HepG2 (cell line): ENCODE results near the gene WDR27. TPM values are rescaled to one million over a fixed set of nuclear protein-coding genes. Genes with fewer than 3 reads are reported as not detected.
A peak's percentile ranks its signal among the peaks of the same experiment; 100 is the strongest.

Source experiments
- ARID2 ChIP-seq: sonication (generic); formaldehyde crosslinking; IDR thresholded peaks from 2 replicates; pipeline ENCODE4 v1.8.1; 2022; ENCODE audit warnings: mild to moderate bottlenecking, missing genetic modification reagents, borderline replicate concordance
- BCL3 ChIP-seq: sonication (generic); formaldehyde crosslinking; IDR thresholded peaks from 2 replicates; pipeline ENCODE4 v1.5.1; 2020; ENCODE audit warnings: mild to moderate bottlenecking, missing genetic modification reagents, moderate library complexity
- DR1 ChIP-seq: sonication (generic); formaldehyde crosslinking; IDR thresholded peaks from 2 replicates; pipeline ENCODE4 v1.8.0; 2021; ENCODE audit warnings: mild to moderate bottlenecking, missing genetic modification reagents, inconsistent platforms
- DRAP1 ChIP-seq: IDR thresholded peaks from 2 replicates; pipeline ENCODE4 v1.6.1; 2016; ENCODE audit warnings: missing genetic modification reagents, missing compliant biosample characterization
- HOXA5 ChIP-seq: sonication (generic); formaldehyde crosslinking; IDR thresholded peaks from 2 replicates; pipeline ENCODE4 v1.4.0; 2020; ENCODE audit warnings: missing genetic modification reagents
- KMT2A ChIP-seq: sonication (generic); formaldehyde crosslinking; IDR thresholded peaks from 2 replicates; pipeline ENCODE4 v1.4.0; 2020; ENCODE audit warnings: missing genetic modification reagents
- MBD4 ChIP-seq: IDR thresholded peaks from 2 replicates; pipeline ENCODE4 v1.6.1; 2012; ENCODE audit warnings: low read length, inconsistent platforms, borderline replicate concordance
- RFXAP ChIP-seq: sonication (generic); formaldehyde crosslinking; IDR thresholded peaks from 2 replicates; pipeline ENCODE4 v1.4.0; 2020; ENCODE audit warnings: missing genetic modification reagents, borderline replicate concordance
- SMAD3 ChIP-seq: sonication (generic); formaldehyde crosslinking; IDR thresholded peaks from 2 replicates; pipeline ENCODE4 v1.4.0; 2020; ENCODE audit warnings: missing genetic modification reagents
- ZBTB7B ChIP-seq: sonication (generic); formaldehyde crosslinking; IDR thresholded peaks from 2 replicates; pipeline ENCODE4 v1.4.0; 2020; ENCODE audit warnings: missing genetic modification reagents
- ZFP36L1 ChIP-seq: sonication (generic); formaldehyde crosslinking; IDR thresholded peaks from 2 replicates; pipeline ENCODE4 v1.8.0; 2022; ENCODE audit warnings: mild to moderate bottlenecking, missing genetic modification reagents, moderate library complexity
- ZMYM2 ChIP-seq: sonication (generic); formaldehyde crosslinking; IDR thresholded peaks from 2 replicates; pipeline ENCODE4 v1.8.0; 2022; ENCODE audit warnings: mild to moderate bottlenecking, missing genetic modification reagents
- ZNF234 ChIP-seq: sonication (generic); formaldehyde crosslinking; conservative IDR thresholded peaks from 2 replicates; pipeline ENCODE4 v1.5.1; 2020; ENCODE audit warnings: mild to moderate bottlenecking, missing genetic modification reagents
- ZNF251 ChIP-seq: sonication (generic); formaldehyde crosslinking; IDR thresholded peaks from 2 replicates; pipeline ENCODE4 v1.9.0; 2021; ENCODE audit warnings: mild to moderate bottlenecking, missing genetic modification reagents
- ZNF260 ChIP-seq: sonication (generic); formaldehyde crosslinking; IDR thresholded peaks from 2 replicates; pipeline ENCODE4 v1.4.0; 2020; ENCODE audit warnings: missing genetic modification reagents, low read depth, mild to moderate bottlenecking, borderline replicate concordance
- ZNF501 ChIP-seq: sonication (generic); formaldehyde crosslinking; IDR thresholded peaks from 2 replicates; pipeline ENCODE4 v1.5.1; 2020; ENCODE audit warnings: mild to moderate bottlenecking, moderate library complexity, missing genetic modification reagents
- ZNF678 ChIP-seq: sonication (generic); formaldehyde crosslinking; IDR thresholded peaks from 2 replicates; pipeline ENCODE4 v1.4.0; 2020; ENCODE audit warnings: mild to moderate bottlenecking, missing genetic modification reagents
- ZNF713 ChIP-seq: sonication (generic); formaldehyde crosslinking; IDR thresholded peaks from 2 replicates; pipeline ENCODE4 v1.4.0; 2020; ENCODE audit warnings: mild to moderate bottlenecking, missing genetic modification reagents
- ZNF772 ChIP-seq: sonication (generic); formaldehyde crosslinking; IDR thresholded peaks from 2 replicates; pipeline ENCODE4 v1.5.0; 2020; ENCODE audit warnings: mild to moderate bottlenecking, missing genetic modification reagents
- ZNF781 ChIP-seq: sonication (generic); formaldehyde crosslinking; IDR thresholded peaks from 2 replicates; pipeline ENCODE4 v1.5.1; 2020; ENCODE audit warnings: borderline replicate concordance, mild to moderate bottlenecking, missing genetic modification reagents; ENCODE audit errors: not compliant biosample characterization
- polyA plus RNA-seq, 8 experiments: library from polyadenylated mRNA; depleted of rRNA in 3 of 8; stranded (reverse) in 7 of 8; unstranded in 1 of 8; fragments of >200 nt; fragmentation: Illumina TruSeq in 4 of 8; extraction: Trizol in 4 of 8; gene quantifications; 2 replicates each; pipeline versions ENCODE4 v1.2.1 to v1.2.3, GENCODE V29; 2011 to 2016; ENCODE audit warnings: low read depth in 4 of 8, missing spikeins in 1 of 8, mixed read lengths in 1 of 8; ENCODE audit not compliant: insufficient read depth in 1 of 8
- total RNA-seq, 5 experiments: library from RNA; depleted of rRNA; stranded (reverse); fragments of >200 nt; fragmentation: Illumina TruSeq; extraction: Trizol; gene quantifications; 2 replicates each; pipeline ENCODE4 v1.2.3, GENCODE V29; 2016; ENCODE audit warnings: low read depth in 1 of 5
- TF ChIP-seq, protein P1 (sequence below): sonication (generic); formaldehyde crosslinking; IDR thresholded peaks from 2 replicates; pipeline ENCODE4 v1.8.0; 2022; ENCODE audit warnings: missing genetic modification reagents, mild to moderate bottlenecking, borderline replicate concordance

Gene WDR27
- total and polyA plus RNA-seq, 2 of the 13 experiments (the other 11 are each of a cell fraction or from before 2014, with no cell fraction given): 34.1 to 80.3 TPM

DNA sequence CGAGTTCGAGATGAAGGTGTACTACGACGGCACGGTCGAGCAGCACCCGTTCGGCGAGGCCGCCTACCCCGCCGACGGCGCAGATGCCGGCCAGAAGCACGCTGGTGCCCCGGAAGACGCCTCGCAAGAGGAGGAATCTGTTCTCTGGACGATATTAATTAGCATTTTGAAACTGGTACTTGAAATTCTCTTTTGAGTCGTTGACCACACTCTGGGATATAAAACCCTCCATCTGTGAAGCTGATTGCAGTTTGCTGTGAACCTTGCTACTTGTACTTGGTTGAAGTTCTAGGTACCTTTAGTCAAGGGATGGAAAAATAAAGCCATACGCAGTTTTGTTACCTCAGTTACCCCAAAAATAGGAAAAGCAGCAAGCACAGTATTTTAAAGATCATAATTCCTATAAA is 1.0 kb upstream of the WDR27 start (continued):
- 0 out of 2 replicates have a peak, but pooled peaks have one; percentile 11 for TF ChIP-seq ZNF251 (CRISPR knock-in tag)
- TF ChIP-seq HOXA5 (CRISPR knock-in tag): 0 out of 2 replicates have a peak, but pooled peaks have one; percentile 14
- TF ChIP-seq DRAP1 (CRISPR knock-in tag): no peak; the same call in 1 of the 2 replicates
- TF ChIP-seq ZNF501 (CRISPR knock-in tag): no peak
- TF ChIP-seq ZBTB7B (CRISPR knock-in tag): no peak
- no peak for TF ChIP-seq DR1
- TF ChIP-seq ZNF260 (CRISPR knock-in tag): no peak
- TF ChIP-seq SMAD3: 0 out of 2 replicates have a peak, but pooled peaks have one; percentile 4
- no peak for TF ChIP-seq MBD4
- peak; percentile 18; the same call in 1 of the 2 replicates for TF ChIP-seq ZNF713
- no peak for TF ChIP-seq ZNF772 (CRISPR knock-in tag)
- no peak for TF ChIP-seq KMT2A (CRISPR knock-in tag)
- TF ChIP-seq ZMYM2: no peak
- no peak for TF ChIP-seq ZFP36L1 (CRISPR knock-in tag)
- no peak for TF ChIP-seq ZNF234 (CRISPR knock-in tag)
- no peak for TF ChIP-seq ARID2 (CRISPR knock-in tag)
- no peak for TF ChIP-seq RFXAP (CRISPR knock-in tag)
- TF ChIP-seq, protein P1, sequence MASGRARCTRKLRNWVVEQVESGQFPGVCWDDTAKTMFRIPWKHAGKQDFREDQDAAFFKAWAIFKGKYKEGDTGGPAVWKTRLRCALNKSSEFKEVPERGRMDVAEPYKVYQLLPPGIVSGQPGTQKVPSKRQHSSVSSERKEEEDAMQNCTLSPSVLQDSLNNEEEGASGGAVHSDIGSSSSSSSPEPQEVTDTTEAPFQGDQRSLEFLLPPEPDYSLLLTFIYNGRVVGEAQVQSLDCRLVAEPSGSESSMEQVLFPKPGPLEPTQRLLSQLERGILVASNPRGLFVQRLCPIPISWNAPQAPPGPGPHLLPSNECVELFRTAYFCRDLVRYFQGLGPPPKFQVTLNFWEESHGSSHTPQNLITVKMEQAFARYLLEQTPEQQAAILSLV: no peak
- TF ChIP-seq ZNF678 (CRISPR knock-in tag): no peak
- TF ChIP-seq ZNF781 (CRISPR knock-in tag): peak; percentile 76
- TF ChIP-seq BCL3 (CRISPR knock-in tag): no peak
